NCI-H128 (cell line): ENCODE results near the gene SDK2.

Experiments
- DNase-seq: peaks from one replicate; lab custom pipeline; 2025; ENCODE audit not compliant: unreplicated experiment; lab: John Stamatoyannopoulos, UW

Gene SDK2

GRCh38 chr17:73654241-73654640 is 10.0 kb upstream of the SDK2 start:
- no peak for DNase-seq

DNA sequence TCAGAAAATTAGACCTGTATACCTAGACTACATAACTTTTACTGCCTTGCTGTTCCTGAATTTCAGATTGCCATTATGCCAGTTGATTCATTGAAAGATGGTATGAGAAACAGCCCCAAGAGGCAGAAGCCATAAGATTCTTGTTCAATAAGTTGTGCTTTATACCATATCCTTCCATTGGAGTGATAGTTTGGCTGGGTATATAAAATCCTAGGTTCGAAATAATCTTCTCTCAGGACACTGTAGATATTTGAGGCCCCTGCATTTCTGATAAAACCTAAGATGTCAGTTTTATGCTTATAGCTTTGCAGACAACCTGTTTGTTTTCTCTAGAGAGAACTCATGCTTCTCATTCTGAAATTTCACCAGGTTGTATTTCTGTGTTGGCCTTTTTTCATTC is 9.6 kb upstream of the SDK2 start:
- DNase-seq, result no peak

GRCh38 chr17:73652886-73653480 is 8.7 kb upstream of the SDK2 start:
- no peak for DNase-seq

GRCh38 chr17:73650617-73651200 is 6.5 kb upstream of the SDK2 start:
- DNase-seq, result no peak

DNA sequence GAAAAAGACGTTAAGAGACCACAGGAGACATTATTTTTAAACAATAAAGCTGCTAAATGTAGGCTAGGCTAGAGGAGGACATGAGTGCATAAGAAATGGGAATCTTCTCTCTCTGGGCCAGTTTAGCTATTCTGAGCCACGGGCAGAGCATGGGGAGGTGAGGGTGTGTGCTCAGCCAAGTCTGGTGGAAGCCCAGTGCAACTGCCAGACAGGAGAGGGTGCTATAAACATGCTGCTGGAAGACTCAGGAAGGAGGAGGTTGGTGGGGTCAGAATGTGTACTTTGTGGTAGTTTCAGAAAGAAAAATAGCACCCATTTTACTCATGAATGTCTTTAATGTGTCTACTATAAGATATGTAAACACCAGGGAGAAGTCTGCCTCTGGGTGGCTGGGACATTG is 5.9 kb upstream of the SDK2 start:
- DNase-seq, result no peak

DNA sequence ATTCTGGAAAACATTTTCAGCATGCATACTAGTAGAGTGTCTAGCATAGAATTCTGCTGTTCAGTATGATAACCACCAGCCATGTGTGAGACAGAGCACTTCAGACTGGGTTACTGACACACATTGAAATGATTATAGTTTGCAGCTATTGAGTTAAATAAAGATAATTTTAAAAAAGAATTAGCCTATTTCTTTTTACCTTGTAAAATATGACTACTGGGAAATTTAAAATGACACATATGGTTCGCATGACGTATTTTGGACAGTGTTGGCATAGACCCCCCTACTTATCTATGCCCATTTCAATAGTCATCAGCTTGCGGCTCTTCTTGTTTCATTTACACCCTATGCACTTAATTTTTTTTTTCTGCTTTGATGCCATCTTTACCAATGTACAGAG is 4.7 kb upstream of the SDK2 start:
- no peak for DNase-seq

GRCh38 chr17:73648543-73648820 is 4.2 kb upstream of the SDK2 start:
- DNase-seq, result no peak

DNA sequence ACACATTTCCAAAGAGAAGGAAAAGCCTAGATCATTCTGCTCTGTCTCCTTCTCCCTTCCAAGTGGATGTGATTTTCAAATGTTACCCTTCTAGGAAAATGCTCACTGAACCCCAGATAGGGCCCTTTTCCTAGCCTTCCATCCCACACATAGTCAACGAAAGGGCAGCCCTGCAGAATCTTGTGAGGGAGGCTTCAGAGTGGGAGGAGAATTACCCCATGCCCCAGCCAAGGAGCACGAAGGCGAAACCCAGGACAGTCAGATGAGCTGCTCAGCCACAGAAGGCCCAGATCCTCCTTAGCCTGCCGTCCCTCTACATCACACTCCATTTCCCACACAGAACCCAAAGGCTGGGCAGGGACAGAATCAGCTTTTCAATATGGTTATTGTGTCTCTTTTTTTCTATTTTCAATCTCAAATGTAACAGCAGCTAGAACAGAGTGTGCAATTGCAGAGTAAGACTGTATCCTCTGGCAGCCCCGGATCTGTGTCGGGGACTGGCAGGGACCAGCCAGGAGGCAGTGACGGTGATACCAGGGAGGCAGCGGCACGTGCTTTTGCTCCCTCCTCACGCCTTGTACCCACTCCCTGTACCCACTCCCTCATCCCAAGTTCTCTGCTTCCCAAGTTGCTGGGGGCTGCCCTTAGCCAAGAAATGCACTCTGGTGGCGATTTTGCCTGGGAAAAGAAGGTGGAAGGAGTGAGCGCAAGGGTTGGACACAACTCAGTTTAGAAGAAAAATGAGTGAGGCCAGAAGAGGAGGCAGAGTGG is 3.7 kb upstream of the SDK2 start:
- no peak for DNase-seq

- DNase-seq, result no peak
These were observed 3.1 kb upstream of the SDK2 start for GRCh38 chr17:73647301-73647695.

DNA sequence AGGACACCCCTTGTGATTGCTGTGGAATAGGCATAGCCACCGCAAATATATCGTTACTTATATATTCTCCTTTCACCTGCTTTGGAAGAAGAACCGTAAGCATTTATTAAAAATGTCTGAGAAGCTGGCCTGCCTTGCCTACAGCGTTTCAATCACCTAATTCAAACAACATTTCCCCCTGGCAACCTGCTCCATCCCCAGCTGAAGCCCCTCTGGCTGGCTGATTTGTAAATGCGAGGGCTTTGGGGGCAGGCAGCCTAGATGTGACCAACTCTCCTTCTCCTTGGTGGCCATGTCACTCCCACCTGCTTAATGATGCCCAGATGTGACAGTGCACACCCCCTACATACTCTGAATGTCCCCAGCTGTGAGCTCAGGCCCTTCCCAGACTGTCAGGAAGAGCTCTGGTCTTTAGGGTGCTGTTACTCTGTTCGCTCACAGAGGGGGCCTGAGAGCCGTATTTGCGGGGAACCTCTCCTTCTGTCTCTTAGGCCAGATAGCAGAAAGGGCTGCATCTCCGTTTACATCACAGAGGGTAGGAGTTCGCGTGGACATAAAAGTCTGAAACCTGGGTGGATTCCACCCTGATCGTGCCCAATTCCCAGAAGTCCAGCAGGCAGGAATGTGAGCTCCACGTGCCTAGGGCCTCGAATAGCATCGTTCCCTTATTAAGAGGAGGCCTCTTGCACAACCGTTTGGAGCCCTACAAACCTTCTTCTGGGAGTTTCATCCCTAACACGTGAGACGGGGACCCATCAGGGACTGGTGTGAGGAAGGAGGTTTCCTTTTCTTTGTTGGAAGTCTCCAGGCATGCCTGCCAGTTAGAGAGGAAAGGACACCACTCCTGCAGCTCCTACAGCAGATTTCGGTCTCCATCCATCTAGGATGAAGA is 2.4 kb upstream of the SDK2 start:
- no peak for DNase-seq

- peak; percentile 68 for DNase-seq
These were observed 1.0 kb upstream of the SDK2 start for GRCh38 chr17:73645050-73645871.

GRCh38 chr17:73643852-73644144 is 447 bp downstream of the SDK2 start:
- DNase-seq, result no peak

DNA sequence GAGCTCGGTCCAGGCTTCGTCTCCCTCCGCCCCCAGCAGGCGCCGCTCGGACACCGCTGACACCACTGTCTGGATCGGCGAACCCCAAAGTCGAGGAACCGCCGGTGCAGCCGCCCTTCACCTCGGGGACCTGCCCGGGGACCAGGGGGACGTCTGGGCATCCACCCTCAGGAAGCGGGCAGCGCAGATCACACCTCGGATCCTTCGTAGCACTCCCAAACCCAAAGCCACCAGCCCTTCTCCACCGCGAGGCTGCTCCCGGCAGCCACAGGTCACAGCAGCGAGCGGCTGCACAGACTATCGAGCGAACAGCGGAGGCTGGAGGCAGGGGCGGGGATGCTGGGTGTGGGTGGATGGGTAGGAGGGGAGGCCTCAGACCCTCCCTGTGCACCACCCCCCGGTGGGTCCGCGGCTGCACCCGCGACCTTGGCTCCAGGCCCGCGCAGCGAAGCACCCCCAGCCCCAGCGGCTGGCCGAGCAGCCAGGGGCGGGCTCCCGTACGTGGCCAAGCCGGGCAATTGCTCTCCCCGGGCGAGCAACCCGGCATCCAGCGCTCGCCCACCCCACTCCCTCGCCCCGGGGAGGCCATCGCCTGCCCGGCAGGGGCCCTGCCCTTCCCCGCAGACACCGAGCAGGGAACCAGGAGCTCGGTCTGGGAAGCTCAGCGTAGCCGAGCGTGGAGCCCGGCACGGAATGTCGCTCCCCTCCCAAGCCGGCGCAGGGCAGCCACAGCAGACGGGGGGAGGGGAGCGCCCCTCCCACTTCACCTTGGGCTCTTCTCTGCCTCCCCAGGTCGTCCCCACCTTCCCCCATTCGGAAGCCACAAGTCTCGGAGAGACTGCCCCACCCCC is 1.0 kb downstream of the SDK2 start:
- no peak for DNase-seq

DNA sequence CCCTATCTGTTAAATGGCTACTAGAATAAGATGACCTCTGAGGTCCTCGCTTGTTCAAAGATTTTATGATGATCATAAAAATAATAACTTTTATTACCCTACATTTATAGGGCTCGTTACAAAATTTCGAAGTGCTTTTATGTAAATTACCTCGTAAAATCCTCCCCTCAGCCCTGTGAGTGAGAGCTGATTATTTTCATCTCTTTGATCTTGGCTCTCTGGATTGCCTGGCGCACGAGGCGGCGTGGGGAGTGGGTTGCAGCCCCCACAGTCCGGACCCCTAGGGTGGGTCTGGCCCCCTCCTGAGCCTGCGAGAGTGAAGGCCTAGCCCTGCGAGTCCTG is 1.6 kb downstream of the SDK2 start:
- no peak for DNase-seq

DNA sequence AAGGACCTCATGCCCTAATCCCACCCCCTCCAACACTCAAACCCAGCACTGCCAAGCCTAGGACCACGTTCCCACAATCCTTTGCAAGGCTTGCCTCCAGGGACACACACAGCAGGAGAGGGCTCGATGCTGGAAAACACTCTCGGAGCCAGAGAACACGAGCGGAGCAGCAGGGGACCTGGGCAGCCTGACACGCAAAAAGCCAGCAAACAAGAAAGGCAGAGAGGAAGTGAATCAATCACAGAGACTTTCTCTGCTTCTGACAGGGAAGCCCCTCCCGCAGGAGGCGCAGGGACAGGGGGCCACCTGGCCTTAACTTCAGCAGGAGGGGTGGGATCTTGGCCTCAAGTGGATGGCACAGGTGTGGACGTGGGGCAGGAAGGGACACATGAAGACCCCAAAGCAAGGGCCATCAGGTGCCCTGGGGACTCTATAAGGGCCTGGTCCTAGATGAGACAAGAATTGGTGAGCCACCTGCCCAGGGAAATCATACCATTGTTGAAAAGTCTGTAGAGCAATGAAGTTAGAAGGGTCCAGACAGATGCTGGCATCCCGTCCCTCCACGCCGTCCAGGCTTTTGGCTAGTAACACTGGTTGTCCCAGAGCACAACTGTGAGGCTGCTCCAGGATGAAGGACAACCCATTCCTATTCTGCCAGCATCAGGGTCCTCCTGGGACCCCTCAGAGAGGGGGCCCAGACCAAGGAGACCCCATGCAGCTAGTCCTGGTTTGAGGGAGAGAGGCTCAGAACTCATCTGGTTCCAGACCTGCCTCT is 2.2 kb downstream of the SDK2 start:
- no peak for DNase-seq

DNA sequence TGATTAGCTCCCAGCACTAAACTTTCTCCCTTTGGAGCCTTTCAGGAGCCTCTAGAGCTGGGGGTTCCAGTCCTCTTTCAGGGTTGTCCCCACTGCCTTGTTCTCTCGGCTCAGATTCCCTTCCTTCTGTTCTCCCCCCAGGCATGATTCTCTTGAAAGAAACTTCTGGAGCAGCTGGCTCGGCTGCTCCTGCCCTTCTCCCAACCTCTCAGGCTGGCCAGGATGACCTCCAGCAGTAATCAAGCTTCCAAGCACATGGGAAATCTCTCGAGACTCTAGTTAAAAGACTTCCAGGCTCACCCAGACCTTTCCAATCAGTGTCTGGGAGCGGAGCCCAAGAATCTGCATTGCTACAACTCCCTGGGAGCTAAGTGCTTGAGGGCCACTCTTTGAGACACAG is 3.6 kb downstream of the SDK2 start:
- DNase-seq, result no peak

GRCh38 chr17:73639932-73640331 is 4.3 kb downstream of the SDK2 start:
- DNase-seq, result no peak

- no peak for DNase-seq
These were observed 4.9 kb downstream of the SDK2 start for GRCh38 chr17:73639322-73639721.

DNA sequence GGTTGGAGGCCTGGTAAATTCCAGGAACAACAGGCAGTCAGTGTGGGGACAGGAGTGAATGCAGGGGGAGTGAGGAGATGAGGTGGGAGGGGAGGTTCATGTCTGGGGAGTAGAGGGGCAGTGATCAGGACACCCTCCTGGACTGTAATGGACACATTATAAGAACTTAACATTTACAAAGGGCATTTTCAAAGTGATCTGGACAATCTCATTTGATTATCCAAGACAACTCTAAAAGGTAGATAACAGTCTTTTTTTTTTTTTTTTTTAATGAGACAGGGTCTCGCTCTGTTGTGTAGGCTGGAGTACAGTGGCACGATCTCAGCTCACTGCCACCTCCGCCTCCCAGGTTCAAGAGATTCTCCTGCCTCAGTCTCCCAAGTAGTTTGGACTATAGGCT is 5.7 kb downstream of the SDK2 start:
- DNase-seq, result no peak

DNA sequence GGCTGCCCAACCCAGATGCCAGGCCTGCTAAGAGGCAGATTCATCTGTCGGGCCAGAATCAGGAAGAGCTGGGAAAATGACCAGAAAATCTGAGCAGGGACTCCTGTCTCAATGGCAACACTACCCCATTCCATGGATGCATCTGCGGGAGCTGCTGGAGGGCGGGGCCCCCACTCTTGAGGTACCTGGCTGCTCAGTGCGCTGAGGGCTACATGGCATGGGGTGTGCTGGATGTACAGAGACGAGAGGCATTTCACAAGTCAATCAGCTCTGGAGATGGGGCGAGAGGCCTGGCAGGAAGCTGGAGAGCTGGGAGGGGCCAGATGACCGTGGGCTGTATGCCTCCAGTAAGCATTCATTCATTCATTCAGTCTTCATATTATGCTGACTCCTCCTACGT is 6.4 kb downstream of the SDK2 start:
- DNase-seq, result no peak
